ENCODE data around the gene UGT1A5.

DNA sequence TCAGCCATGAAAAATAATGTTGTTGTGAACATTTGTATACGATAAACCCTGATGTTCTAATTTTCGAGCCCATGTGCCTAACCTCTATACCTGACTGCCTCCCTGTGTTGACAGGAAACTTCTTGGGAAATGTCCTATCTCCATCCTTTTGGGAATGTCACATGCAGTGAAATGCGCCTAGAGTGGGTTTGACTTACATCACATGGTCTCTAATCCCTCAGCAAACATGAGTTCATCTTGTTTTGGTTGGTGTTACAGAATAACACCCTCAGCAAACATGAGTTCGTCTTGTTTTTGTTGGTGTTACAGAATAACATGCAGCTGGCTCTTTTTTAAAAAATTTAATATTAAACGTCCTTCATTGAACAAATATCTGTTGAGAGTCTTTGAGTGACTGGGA lies 24.4 kb upstream of the UGT1A5 start:
- TF ChIP-seq, protein P1, sequence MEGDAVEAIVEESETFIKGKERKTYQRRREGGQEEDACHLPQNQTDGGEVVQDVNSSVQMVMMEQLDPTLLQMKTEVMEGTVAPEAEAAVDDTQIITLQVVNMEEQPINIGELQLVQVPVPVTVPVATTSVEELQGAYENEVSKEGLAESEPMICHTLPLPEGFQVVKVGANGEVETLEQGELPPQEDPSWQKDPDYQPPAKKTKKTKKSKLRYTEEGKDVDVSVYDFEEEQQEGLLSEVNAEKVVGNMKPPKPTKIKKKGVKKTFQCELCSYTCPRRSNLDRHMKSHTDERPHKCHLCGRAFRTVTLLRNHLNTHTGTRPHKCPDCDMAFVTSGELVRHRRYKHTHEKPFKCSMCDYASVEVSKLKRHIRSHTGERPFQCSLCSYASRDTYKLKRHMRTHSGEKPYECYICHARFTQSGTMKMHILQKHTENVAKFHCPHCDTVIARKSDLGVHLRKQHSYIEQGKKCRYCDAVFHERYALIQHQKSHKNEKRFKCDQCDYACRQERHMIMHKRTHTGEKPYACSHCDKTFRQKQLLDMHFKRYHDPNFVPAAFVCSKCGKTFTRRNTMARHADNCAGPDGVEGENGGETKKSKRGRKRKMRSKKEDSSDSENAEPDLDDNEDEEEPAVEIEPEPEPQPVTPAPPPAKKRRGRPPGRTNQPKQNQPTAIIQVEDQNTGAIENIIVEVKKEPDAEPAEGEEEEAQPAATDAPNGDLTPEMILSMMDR (conservative IDR thresholded peaks at IDR 0.05; ENCODE audit: low read length), result no peak
- no peak for TF ChIP-seq EZH2phosphoT487 (IDR thresholded peaks at IDR 0.05; ENCODE audit: borderline replicate concordance)
